Pancreas (tissue), 10 donors: ENCODE measurements around the gene CCNK. TPM values are rescaled to one million over a fixed set of nuclear protein-coding genes. Genes with fewer than 3 reads are reported as not detected.

Experiments used
- ATAC-seq, 4 donors: fragments of 200-7000 bp; cut with Tn5 transposase; one replicate each; pipeline versions ENCODE4 v1.8.0 to v1.9.1; 2020; ENCODE audit warnings: mild to moderate bottlenecking in 4 of 4, moderate library complexity in 4 of 4
- DNase-seq, 6 donors: peaks; one replicate each; pipeline ENCODE4 v3.0.0-alpha.2; 2020
- FAIRE-seq: peaks from 2 replicates; lab custom pipeline; 2012; peaks lifted over from hg19 to GRCh38; lab: Jason Lieb, UNC
- H3K27ac ChIP-seq, 4 donors: fragments of 200-600 bp; sonication (generic); 1 replicate in 3 of 4; 2 replicates in 1 of 4; pipeline versions ENCODE4 v1.5.0 to v1.8.0; 2020
- H3K27me3 ChIP-seq, 4 donors: fragments of 200-600 bp; one replicate each; pipeline ENCODE4 v1.8.0; 2021
- H3K36me3 ChIP-seq, 3 donors: fragments of 200-600 bp; sonication (generic) in 1 of 3; one replicate each; pipeline versions ENCODE4 v1.5.0 to v1.8.0; 2020 to 2021
- H3K4me1 ChIP-seq, 3 donors: fragments of 200-600 bp; one replicate each; pipeline ENCODE4 v1.8.0; 2021
- H3K4me3 ChIP-seq, 4 donors: fragments of 200-600 bp; sonication (generic) in 2 of 4; one replicate each; pipeline versions ENCODE4 v1.5.0 to v1.8.0; 2020 to 2021
- H3K9me3 ChIP-seq, 4 donors: fragments of 200-600 bp; one replicate each; pipeline ENCODE4 v1.8.0; 2021
- WGBS, 2 donors: extraction: QIAGEN DNeasy Blood & Tissue Kit; methylation state at CpG; one replicate each; pipeline ENCODE4 v1.1.7; 2013; 5-methylcytosine and 5-hydroxymethylcytosine counted together
- intact Hi-C, 3 donors: fragments of 100-400 bp; cut with DNase I; formaldehyde crosslinking; loops; one replicate each; pipeline versions ENCODE4 v1.11.1 to v1.14.2; 2022
- polyA plus RNA-seq, 2 donors: library from polyadenylated mRNA; stranded (reverse); fragments of 200-250 nt; gene quantifications; one replicate each; pipeline ENCODE4 v1.2.3, GENCODE V29; 2013
- total RNA-seq, 6 donors: library from RNA; stranded (reverse); fragmentation: NEBNext Ultra II Directional in 4 of 6; extraction: Animal tissue kit (Norgen Biotek cat#: 25700) in 4 of 6; gene quantifications; one replicate each; pipeline versions ENCODE4 v1.2.1 to v1.2.4, GENCODE V29; 2021 to 2023
- TF ChIP-seq, protein P1 (sequence below), 4 donors: fragments of 200-600 bp; sonication (generic) in 3 of 4; IDR thresholded peaks; one replicate each; pipeline versions ENCODE4 v1.5.0 to v1.8.0; 2021; ENCODE audit warnings: antibody characterized with exemption in 4 of 4
- donor health status: healthy with polysubstance abuse.
- donor health status: DM: no; HTN: no; CAD: no; lungs with moderate emphysema.
- donor health status: DM: no; HTN: no; CAD: no.
- donor health status: control.
- donor health status: control.
- donor health status: Bipolar disorder and iron deficiency.
- donor health status: DM: yes; HTN: yes; CAD: no.
- donor health status: DM: no; HTN: no; CAD: no.
- donor health status: DM: no; HTN: no; CAD: no.
- donor health status: DM: yes; HTN: yes; CAD: no.

The CCNK gene
- total and polyA plus RNA-seq, 8 donors = 7.9 to 23.4 (median 14.5) TPM

GRCh38 chr14:99516871-99517642, 35.8 kb downstream of the CCNK start:
- no peaks in the 10 kb centered on the region for H3K9me3 ChIP-seq
- H3K4me3 ChIP-seq = no peak overlapping the region
- no peaks in the 10 kb centered on the region for H3K27me3 ChIP-seq
- TF ChIP-seq, protein P1, sequence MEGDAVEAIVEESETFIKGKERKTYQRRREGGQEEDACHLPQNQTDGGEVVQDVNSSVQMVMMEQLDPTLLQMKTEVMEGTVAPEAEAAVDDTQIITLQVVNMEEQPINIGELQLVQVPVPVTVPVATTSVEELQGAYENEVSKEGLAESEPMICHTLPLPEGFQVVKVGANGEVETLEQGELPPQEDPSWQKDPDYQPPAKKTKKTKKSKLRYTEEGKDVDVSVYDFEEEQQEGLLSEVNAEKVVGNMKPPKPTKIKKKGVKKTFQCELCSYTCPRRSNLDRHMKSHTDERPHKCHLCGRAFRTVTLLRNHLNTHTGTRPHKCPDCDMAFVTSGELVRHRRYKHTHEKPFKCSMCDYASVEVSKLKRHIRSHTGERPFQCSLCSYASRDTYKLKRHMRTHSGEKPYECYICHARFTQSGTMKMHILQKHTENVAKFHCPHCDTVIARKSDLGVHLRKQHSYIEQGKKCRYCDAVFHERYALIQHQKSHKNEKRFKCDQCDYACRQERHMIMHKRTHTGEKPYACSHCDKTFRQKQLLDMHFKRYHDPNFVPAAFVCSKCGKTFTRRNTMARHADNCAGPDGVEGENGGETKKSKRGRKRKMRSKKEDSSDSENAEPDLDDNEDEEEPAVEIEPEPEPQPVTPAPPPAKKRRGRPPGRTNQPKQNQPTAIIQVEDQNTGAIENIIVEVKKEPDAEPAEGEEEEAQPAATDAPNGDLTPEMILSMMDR (IDR thresholded peaks at IDR 0.05) = no peak
- ATAC-seq (no peak), FAIRE-seq (no peak), DNase-seq (peak in 2 of 6 donors; percentile 57 to 77)
- peaks cover 0 to 9% (median 6%) of the 10 kb centered on the region in 3 donors for H3K36me3 ChIP-seq
- intact Hi-C loops = no loop called here
- WGBS, 2 donors = 65 to 73% methylated on average over 14 of the region's 14 CpGs
- H3K4me1 ChIP-seq = peaks cover 0 to 3% (median 0%) of the 10 kb centered on the region in 3 donors
- no peak overlapping the region for H3K27ac ChIP-seq

- Histone ChIP-seq H3K4me1 (peaks cover 0 to 3% (median 0%) of the 10 kb centered on the region in 3 donors), H3K36me3 (peaks cover 0 to 9% (median 6%) of the 10 kb centered on the region in 3 donors), H3K9me3 (no peaks in the 10 kb centered on the region), H3K4me3 (no peak overlapping the region), H3K27ac (no peak overlapping the region), H3K27me3 (no peaks in the 10 kb centered on the region)
- peak in 1 of 4 donors; percentile 9 for ATAC-seq
- TF ChIP-seq, protein P1 (IDR thresholded peaks at IDR 0.05) = no peak
- peak in 2 of 6 donors; percentile 60 to 80 for DNase-seq
- 54 to 57% methylated on average over 16 of the region's 16 CpGs for WGBS, 2 donors
- intact Hi-C loops = loop anchor here in 1 of 3 donors (2.0 kb wide), 1 partner anchor 111 kb away; no protein-coding TSS in a partner anchor
- FAIRE-seq = no peak
Observed at GRCh38 chr14:99517643-99518381, 36.6 kb downstream of the CCNK start.

DNA sequence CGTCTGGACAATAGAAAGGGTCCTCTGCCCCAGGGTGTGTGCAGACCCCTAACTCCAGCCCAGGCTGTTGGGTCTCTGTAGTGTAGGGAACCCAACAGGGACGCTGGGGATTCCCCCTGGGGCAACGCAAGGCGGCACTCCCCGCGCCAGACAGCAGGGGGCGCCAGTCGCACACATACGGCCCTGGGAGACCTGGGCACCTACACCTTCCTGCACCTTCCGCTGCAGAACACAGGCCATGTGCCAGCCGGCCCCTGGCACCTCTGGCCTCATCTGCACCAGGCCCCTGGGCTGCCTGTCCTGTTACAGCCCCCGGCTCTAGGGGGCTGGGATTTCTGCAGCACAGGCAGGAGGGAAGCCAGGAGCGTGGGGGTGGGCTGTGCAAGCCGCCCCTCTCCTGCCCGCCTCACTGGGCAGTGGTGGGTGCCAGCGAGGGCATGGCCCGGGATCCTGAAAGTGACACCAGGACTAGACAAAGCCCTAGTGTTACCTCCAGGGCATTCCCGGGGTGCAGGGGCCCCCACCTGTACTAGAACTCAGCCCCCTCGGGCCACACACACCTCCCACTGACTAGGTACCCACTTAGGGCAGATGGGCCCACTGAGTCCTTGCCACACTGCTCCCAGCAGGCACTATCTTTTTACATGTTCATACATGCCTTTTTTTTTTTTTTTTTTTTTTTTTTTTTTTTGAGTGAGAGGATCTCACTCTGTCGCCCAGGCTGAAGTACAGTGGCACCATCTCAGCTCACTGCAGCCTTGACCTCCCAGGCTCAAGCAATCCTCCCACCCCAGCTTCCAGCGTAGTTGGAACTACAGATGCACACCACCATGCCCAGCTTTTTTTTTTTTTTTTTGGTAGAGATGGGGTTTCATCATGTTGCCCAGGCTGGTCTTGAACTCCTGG, 37.5 kb downstream of the CCNK start:
- peaks cover 0 to 3% (median 0%) of the 10 kb centered on the region in 3 donors for H3K4me1 ChIP-seq
- no peaks in the 10 kb centered on the region for H3K9me3 ChIP-seq
- peaks cover 0 to 9% (median 6%) of the 10 kb centered on the region in 3 donors for H3K36me3 ChIP-seq
- ATAC-seq = peak; percentile 81 to 94 (median 90)
- H3K27ac ChIP-seq = no peak overlapping the region
- H3K27me3 ChIP-seq = no peaks in the 10 kb centered on the region
- intact Hi-C loops = loop anchor here in 1 of 3 donors (2.0 kb wide), 1 partner anchor 110 kb away; no protein-coding TSS in a partner anchor
- TF ChIP-seq, protein P1 (IDR thresholded peaks at IDR 0.05) = peak; percentile 97 to 99 (median 98)
- WGBS, 2 donors = 40% methylated on average over 21 of the region's 21 CpGs
- DNase-seq = peak; percentile 72 to 97 (median 91)
- FAIRE-seq = no peak
- no peak overlapping the region for H3K4me3 ChIP-seq

DNA sequence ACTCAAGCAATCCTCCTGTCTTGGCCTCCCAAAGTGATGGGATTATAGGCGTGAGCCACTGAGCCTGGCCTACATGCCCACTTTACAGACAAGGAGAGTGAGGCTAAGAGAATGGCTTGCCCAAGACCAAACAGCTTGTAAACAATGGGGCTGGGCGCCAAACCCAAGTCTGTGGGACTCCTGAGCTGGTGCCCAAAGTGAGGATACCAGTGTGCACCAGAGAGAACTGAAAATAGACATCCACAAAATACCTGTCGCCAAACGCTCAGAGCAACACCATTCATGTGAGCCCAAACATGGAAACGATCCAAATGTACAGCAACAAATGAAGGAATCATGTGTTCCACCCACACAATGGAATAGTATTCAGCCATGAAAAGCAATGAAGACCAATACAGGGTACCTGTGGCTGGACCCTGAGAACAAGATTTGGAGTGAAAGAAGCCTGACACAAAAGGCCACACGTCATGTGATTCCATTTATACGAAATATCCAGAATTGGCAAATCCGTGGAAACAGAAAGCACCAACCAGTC, 38.2 kb downstream of the CCNK start:
- Histone ChIP-seq H3K9me3 (no peaks in the 10 kb centered on the region), H3K36me3 (peaks cover 0 to 5% (median 3%) of the 10 kb centered on the region in 3 donors), H3K27ac (no peak overlapping the region), H3K27me3 (no peaks in the 10 kb centered on the region), H3K4me3 (no peak overlapping the region), H3K4me1 (peaks cover 0 to 3% (median 0%) of the 10 kb centered on the region in 3 donors)
- WGBS, 2 donors = 93 to 94% methylated on average over 8 of the region's 8 CpGs
- ATAC-seq (no peak), FAIRE-seq (no peak), DNase-seq (peak in 1 of 6 donors; percentile 26)
- TF ChIP-seq, protein P1 (IDR thresholded peaks at IDR 0.05) = no peak
- intact Hi-C loops = loop anchor here in 1 of 3 donors (2.0 kb wide), 1 partner anchor 109 kb away; no protein-coding TSS in a partner anchor
